Gastroesophageal sphincter (tissue), 3 donors: ENCODE results near the gene CAMK2N2.

Experiments
- POLR2A ChIP-seq, 2 donors: fragments of 450-650 bp; IDR thresholded peaks; one replicate each; pipeline ENCODE4 v1.6.1; 2017; ENCODE audit warnings: antibody characterized with exemption in 2 of 2, mild to moderate bottlenecking in 2 of 2, moderate library complexity in 1 of 2
- TF ChIP-seq, protein P1 (sequence below), 4 experiments: fragments of 200-600 bp in 2 of 4; fragments of 450-650 bp in 2 of 4; sonication (generic) in 1 of 4; IDR thresholded peaks; one replicate each; pipeline ENCODE4 v1.5.1; 2017 to 2019; ENCODE audit warnings: antibody characterized with exemption in 4 of 4, mild to moderate bottlenecking in 2 of 4, moderate library complexity in 2 of 4

DNA sequence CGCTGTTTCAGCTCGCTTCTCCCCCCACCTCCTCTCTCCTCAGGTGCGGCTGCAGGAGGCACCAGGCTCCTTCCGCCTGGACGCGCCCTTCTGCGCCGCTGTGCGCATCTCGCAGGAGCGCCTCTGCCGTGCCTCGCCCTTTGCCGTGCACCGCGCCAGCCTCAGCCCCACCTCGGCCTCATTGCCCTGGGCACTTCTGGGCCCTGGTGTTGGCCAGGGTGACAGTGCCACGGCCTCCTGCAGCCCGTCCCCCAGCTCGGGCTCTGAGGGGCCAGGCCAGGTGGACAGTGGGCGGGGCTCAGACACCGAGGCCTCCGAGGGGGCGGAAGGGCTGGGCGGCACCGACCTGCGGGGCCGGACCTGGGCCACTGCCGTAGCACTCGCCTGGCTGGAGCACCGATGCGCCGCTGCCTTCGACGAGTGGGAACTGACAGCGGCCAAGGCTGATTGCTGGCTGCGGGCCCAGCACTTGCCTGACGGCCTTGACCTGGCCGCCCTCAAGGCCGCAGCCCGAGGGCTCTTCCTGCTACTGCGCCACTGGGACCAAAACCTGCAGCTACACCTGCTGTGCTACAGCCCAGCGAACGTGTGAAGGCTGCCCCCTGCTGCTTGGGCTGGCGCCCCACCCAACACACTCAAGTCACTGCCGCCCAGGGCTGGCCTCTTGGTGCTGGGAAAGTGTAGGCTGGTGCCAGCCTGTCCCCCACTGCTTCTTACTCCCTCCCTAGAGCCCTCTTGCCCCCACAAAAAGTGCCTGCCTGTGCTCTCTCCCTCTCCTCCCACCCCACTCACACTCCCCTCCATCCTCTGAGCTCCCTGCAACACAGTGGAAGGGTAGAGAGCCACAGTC lies 19.7 kb downstream of the CAMK2N2 start:
- TF ChIP-seq, protein P1, sequence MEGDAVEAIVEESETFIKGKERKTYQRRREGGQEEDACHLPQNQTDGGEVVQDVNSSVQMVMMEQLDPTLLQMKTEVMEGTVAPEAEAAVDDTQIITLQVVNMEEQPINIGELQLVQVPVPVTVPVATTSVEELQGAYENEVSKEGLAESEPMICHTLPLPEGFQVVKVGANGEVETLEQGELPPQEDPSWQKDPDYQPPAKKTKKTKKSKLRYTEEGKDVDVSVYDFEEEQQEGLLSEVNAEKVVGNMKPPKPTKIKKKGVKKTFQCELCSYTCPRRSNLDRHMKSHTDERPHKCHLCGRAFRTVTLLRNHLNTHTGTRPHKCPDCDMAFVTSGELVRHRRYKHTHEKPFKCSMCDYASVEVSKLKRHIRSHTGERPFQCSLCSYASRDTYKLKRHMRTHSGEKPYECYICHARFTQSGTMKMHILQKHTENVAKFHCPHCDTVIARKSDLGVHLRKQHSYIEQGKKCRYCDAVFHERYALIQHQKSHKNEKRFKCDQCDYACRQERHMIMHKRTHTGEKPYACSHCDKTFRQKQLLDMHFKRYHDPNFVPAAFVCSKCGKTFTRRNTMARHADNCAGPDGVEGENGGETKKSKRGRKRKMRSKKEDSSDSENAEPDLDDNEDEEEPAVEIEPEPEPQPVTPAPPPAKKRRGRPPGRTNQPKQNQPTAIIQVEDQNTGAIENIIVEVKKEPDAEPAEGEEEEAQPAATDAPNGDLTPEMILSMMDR (IDR thresholded peaks at IDR 0.05), result peak in 3 of 4 experiments; percentile 28 to 62 (median 46)
- TF ChIP-seq POLR2A (IDR thresholded peaks at IDR 0.05), result no peak
